T-helper 1 cell treated with Interleukin-12 subunit alpha and Interleukin-12 subunit beta and Interleukin-4 antibody, amounts not matched to agents 30 ng/mL and 1 ng/mL, for 36 hours (primary cell): Measurements from ENCODE around the gene SPATA13. TPM values are rescaled to one million over a fixed set of nuclear protein-coding genes. Genes with fewer than 3 reads are reported as not detected.

Source experiments
- intact Hi-C: fragments of 100-400 bp; cut with micrococcal nuclease; formaldehyde crosslinking; loops from one replicate; pipeline ENCODE4 v1.15.1; 2024
- total RNA-seq: library from RNA; stranded (reverse); gene quantifications from 2 replicates; pipeline ENCODE4 v1.2.3, GENCODE V29; 2022

SPATA13 gene
- total RNA-seq, 1 donor from 2014 or later: 64.6 TPM

- intact Hi-C loops: no loop called here
These were observed 6.0 kb downstream of the SPATA13 start for GRCh38 chr13:24166561-24166960.

- intact Hi-C loops: no loop called here
These were observed 7.3 kb downstream of the SPATA13 start for GRCh38 chr13:24167666-24168391.

GRCh38 chr13:24168392-24168750 is 7.9 kb downstream of the SPATA13 start:
- intact Hi-C loops: no loop called here

DNA sequence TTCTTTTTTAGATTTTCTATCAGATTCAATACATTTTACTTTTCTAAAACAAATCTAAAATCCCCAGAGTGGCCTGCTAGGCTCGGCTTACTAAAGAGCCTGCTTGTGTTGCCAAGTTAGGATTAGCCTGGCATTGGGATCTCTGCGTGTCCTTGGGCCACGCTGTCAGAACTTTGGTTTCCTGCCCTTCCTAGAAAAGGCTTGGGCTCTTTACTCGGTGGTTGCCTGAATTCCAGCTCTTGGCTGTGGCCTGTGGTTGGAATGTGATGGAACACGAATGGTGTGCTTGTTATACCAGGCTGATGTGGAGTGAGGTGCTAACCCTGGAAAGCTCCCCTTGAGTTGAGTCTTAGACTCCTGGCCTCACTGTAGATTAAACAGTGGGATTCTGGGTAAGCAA is 8.5 kb downstream of the SPATA13 start:
- intact Hi-C loops: no loop called here

GRCh38 chr13:24172071-24172470 is 11.6 kb downstream of the SPATA13 start:
- intact Hi-C loops: no loop called here

DNA sequence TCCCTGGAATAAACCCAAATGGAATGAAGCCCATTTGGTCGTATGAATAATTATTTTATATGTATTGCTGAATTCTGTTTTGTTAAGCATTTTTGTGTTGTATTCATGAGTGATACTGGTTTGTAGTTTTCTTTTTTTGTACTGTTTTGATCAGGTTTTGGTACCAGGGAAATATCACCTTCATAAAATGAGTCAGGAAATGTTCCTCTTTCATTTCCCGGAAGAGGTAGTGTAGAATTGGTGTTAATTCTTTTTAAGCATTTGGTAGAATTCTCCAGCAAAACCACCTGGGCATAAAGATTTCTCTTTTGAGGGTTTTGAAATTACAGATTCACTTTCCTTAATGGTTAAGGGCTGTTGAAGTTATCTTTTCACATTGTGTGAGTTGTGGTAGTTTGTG is 13.3 kb downstream of the SPATA13 start:
- intact Hi-C loops: no loop called here

DNA sequence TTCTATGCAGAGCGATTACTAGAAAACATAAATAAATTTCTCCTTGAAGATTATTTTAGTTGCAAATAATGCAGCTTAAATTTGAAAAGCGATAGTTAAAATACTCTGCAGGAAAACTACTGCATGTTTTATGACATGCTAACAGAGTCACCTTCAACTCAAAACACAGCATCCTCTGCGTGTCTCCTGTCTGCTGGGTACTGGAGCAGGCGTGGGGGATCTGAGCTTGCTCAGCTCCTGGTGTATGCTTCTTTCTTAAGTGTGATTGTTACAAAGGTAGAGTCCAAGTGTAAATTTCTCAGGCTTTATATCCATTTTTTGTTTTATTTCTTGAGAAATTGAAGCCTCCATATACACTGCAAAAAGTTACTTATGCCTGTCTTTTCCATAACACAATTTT is 15.3 kb downstream of the SPATA13 start:
- intact Hi-C loops: no loop called here

GRCh38 chr13:24176351-24177101 is 16.0 kb downstream of the SPATA13 start:
- intact Hi-C loops: no loop called here

DNA sequence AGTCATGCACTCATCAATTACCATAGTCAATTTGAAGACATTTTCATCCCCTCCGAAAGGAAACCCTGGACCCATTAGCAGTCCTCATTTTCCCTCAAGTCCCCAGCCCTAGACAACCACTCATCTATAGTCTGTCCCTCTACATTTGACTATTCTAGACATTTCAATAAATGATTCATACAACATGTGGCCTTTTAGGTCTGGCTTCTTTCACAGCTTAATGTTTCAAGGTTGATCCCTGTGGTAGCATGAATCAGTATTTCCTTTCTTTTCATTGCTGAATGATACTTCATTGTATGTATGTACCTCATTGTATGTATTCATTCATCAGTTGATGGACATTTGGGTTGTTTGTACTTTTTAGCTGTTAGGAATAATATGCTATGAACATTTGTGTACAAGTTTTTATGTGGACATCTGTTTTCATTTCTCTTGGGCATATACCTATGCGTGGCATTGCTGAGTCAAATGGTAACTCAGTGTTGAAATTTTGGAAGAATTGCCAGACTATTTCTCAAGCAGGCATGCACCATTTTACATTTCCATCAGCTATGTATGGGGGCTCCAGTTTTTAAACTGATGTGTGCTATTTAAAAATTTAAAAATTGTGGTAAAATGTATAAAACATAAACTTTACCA is 18.4 kb downstream of the SPATA13 start:
- intact Hi-C loops: no loop called here

DNA sequence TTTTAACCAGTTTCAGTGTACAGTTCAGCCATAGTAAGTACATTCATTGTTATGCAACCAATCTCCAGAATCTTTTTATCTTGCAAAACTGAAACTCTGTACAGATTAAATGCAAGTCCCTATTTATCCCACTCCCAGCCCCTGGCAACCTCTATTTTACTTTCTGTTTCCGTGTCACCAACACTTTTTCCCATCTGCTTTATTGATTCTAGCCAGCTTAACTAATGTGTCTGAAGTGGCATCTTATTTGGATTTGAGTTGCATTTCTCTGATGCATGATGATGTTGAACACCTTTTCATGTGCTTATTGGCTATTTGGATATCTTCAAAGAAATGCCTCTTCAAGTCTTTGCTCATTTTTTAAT is 18.9 kb downstream of the SPATA13 start:
- intact Hi-C loops: no loop called here

- intact Hi-C loops: no loop called here
These were observed 20.3 kb downstream of the SPATA13 start for GRCh38 chr13:24180750-24181377.

DNA sequence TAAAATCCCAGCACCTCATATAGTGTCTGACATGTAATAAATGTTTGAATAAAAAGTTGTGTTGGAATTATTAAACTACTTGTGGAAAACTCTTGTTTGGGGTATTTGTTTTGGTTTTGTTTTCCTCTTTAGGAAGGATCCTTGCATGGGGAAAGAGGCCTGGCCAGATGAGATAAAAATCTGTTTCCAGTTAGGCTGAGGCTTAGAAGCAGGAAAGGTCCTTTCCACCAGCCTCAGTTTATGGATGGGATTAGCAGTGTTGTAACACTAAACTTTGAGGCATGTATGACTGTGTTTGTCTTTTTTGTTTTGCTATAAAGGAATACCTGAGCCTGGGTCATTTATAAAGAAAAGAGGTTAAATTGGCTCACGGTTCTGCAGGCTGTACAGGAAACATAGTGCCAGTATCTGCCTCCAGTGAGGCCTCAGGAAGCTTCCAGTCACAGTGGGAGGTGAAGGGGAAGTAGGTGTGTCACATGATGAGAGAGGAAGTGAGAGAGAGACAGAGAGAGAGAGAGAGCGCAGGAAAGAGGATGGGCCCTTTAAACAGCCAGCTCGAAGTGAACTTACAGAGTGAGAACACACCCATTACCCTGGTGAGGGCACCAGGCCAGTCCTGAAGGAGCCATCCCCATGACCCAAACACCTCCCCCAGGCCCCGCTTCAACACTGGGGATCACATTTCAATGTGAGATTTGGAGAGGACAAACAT is 21.6 kb downstream of the SPATA13 start:
- intact Hi-C loops: no loop called here

GRCh38 chr13:24182703-24183081 is 22.2 kb downstream of the SPATA13 start:
- intact Hi-C loops: no loop called here

DNA sequence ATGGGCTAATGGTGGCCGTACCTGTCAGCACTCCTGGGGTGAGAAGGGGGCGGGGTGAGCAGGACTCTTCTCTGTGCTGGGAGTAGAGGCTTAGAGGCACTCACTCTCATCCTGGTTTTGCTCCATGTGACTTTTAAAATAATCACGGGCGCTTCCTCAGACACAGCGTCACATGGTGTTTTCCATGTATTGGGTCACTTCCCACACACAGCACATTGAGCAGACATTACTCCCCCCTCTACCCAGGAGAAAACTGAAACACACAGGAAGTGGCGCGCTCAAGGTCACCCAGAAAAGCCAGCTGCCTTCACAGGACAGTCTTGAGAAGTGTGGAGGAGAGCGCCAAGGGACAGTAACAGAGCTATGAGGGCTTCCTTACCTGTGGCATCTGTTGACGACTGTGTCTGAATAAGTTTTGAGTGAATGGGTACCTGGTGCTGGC is 23.2 kb downstream of the SPATA13 start:
- intact Hi-C loops: no loop called here

GRCh38 chr13:24184265-24184841 is 23.8 kb downstream of the SPATA13 start:
- intact Hi-C loops: no loop called here

DNA sequence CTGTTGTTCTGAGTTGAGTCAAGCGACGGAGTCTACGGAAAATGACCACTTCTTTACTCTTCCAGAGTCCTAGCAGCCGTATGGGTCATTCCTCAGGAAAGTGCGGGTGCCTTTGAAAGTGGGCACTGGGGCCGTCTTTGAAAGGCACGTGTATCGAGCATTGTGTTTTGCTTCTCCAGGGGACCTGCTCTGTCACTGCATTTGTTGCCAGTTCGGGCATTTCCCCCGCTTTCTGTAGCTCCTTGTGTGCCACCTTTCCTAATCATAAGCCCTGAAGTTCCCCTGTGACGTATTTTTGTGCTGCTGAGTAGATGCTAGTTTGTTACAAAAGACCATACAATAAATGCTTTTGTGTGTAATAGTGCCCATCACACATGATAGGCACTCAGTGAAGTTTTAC is 24.4 kb downstream of the SPATA13 start:
- intact Hi-C loops: no loop called here

DNA sequence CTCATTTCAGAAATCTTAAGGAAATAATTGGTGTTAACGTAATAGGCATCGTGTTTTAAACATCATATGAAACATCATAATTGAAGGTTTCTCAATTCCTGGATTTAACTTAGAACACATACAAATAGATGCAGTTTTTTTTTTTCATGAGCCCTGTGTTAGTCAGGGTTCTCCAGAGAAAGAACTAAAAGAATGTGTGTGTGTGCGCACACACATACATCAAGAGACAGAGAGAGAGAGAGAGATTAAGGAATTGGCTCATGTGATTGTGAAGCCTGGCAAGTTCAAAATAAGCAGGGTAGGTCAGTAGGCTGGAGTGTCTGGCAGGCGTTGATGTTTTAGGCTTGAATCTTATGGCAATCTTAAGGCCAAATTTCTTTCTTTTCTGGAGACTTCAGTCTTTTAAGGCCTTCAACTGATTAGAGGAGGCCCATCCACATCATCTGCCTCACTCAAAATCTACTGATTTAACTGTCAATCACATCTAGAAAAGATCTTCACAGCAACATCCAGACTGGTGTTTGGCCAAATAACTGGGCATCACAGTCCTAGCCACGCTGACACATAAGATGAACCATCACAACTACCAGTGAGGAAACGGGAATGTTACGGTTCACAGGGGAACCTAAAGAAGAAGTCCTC is 25.2 kb downstream of the SPATA13 start:
- intact Hi-C loops: no loop called here

GRCh38 chr13:24187185-24187584 is 26.7 kb downstream of the SPATA13 start:
- intact Hi-C loops: loop anchor here (1.0 kb wide), 1 partner anchor 27 kb away; the partner anchor contains the start of gene SPATA13

DNA sequence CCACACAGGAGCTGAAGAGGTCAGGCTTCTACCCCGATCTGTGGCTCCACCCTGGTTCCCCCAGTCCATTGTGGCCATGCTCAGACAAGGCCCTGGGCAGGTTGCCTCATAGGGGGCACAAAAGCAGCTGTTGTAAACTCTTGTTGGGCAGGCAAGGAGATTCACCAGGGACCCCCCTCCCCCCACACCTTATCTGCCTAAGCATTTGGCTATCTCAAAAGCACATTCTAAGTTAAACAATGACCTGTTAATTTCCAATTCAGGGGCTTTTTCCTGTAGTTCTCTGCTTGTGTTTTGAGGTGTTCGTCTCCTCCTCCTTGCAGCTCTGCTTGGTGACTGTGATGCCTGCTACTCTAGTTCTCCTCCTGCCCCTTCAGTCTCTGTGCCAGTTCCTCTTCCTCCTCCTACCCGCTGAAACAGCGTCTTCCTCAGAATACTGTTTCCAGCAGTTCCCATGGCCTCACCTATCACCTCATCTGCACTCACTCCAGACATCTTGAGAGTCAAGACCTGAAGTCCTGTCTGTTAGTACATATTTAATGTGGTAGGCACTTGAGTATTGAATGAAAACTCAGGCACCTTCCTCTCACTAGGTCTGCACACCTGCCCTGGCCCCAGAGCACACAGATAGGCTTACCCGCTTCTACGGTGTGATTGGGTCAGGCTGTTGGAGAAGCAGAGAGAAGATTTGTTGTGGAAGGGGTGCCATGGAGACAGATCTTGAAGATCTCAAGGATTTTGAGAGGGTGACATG is 31.7 kb downstream of the SPATA13 start:
- intact Hi-C loops: no loop called here

- intact Hi-C loops: no loop called here
These were observed 32.3 kb downstream of the SPATA13 start for GRCh38 chr13:24192811-24193162.
